ENCODE results near the gene SGO2. TPM values are rescaled to one million over a fixed set of nuclear protein-coding genes. Genes with fewer than 3 reads are reported as not detected.
A peak's percentile ranks its signal among the peaks of the same experiment; 100 is the strongest.

The SGO2 gene
- total and polyA plus RNA-seq, 2 experiments from 2014 or later, result 6.3 to 14.5 TPM

- in situ Hi-C loops (cut with MboI), result no loop called here
- peak overlapping the region; percentile 13; the same call in 1 of the 2 replicates for H3K27ac ChIP-seq
- no peak overlapping the region for H3K4me3 ChIP-seq
Measured at GRCh38 chr2:200498402-200499162, 27.4 kb upstream of the SGO2 start.

GRCh38 chr2:200502196-200502595 is 23.8 kb upstream of the SGO2 start:
- H3K4me1 ChIP-seq (ENCODE audit: insufficient read depth), result no peaks in the 10 kb centered on the region
- H2AFZ ChIP-seq, result no peak overlapping the region
- peaks cover 9% of the 10 kb centered on the region; the same call in 1 of the 2 replicates for H3K36me3 ChIP-seq (ENCODE audit: low read depth)
- 96% methylated on average over 5 of the region's 5 CpGs for WGBS, 2 experiments (ENCODE audit: low coverage in 1 of 2, low lambda C conversion rate in 2 of 2, missing lambda C conversion rate in 2 of 2)
- no peak overlapping the region for H3K27ac ChIP-seq
- no peak for TF ChIP-seq EZH2phosphoT487 (IDR thresholded peaks at IDR 0.05; ENCODE audit: insufficient read depth, low read depth)
- TF ChIP-seq EZH2 (IDR thresholded peaks at IDR 0.05; ENCODE audit: insufficient read depth, poor library complexity, severe bottlenecking), result no peak
- no peak overlapping the region for H3K9ac ChIP-seq
- no peaks in the 10 kb centered on the region for H4K20me1 ChIP-seq (ENCODE audit: insufficient read depth)
- no peaks in the 10 kb centered on the region for H3K9me2 ChIP-seq (ENCODE audit: insufficient read depth)
- peaks cover 1% of the 10 kb centered on the region; the same call in 1 of the 2 replicates for H3K79me2 ChIP-seq (ENCODE audit: insufficient read depth)
- no peak for DNase-seq
- no peaks in the 10 kb centered on the region for H3K9me3 ChIP-seq (ENCODE audit: low read depth)
- no peaks in the 10 kb centered on the region for H3K27me3 ChIP-seq (replicated peaks; ENCODE audit: insufficient read depth)
- no peak overlapping the region for H3K4me3 ChIP-seq
- H3F3A ChIP-seq (ENCODE audit: insufficient read depth), result peaks cover 12% of the 10 kb centered on the region
- in situ Hi-C loops (cut with MboI), result no loop called here
- H3K4me2 ChIP-seq (ENCODE audit: unreplicated experiment), result no peak overlapping the region

More at GRCh38 chr2:200498402-200499162, 27.4 kb upstream of the SGO2 start:
- H3K4me2 ChIP-seq (ENCODE audit: unreplicated experiment), result no peak overlapping the region
- H3K27me3 ChIP-seq (replicated peaks; ENCODE audit: insufficient read depth), result no peaks in the 10 kb centered on the region
- TF ChIP-seq EZH2phosphoT487 (IDR thresholded peaks at IDR 0.05; ENCODE audit: insufficient read depth, low read depth) (no peak), EZH2 (IDR thresholded peaks at IDR 0.05; ENCODE audit: insufficient read depth, poor library complexity, severe bottlenecking) (no peak)
- H3K79me2 ChIP-seq (ENCODE audit: insufficient read depth), result no peaks in the 10 kb centered on the region
- H3K9me3 ChIP-seq (ENCODE audit: low read depth), result no peaks in the 10 kb centered on the region
- no peaks in the 10 kb centered on the region for H3K9me2 ChIP-seq (ENCODE audit: insufficient read depth)
- no peaks in the 10 kb centered on the region for H3K4me1 ChIP-seq (ENCODE audit: insufficient read depth)
- H3K9ac ChIP-seq, result no peak overlapping the region
- no peaks in the 10 kb centered on the region for H4K20me1 ChIP-seq (ENCODE audit: insufficient read depth)
- peaks cover 14% of the 10 kb centered on the region; the same call in 1 of the 2 replicates for H3K36me3 ChIP-seq (ENCODE audit: low read depth)
- peaks cover 12% of the 10 kb centered on the region for H3F3A ChIP-seq (ENCODE audit: insufficient read depth)
- peak; percentile 61 for DNase-seq
- WGBS, 2 experiments (ENCODE audit: low coverage in 1 of 2, low lambda C conversion rate in 2 of 2, missing lambda C conversion rate in 2 of 2), result 52 to 55% methylated on average over 2 of the region's 2 CpGs
- no peak overlapping the region for H2AFZ ChIP-seq

GRCh38 chr2:200506679-200507078 is 19.3 kb upstream of the SGO2 start:
- Histone ChIP-seq H3K4me2 (ENCODE audit: unreplicated experiment) (no peak overlapping the region), H3K9me3 (ENCODE audit: low read depth) (no peaks in the 10 kb centered on the region), H3K4me3 (no peak overlapping the region), H3K36me3 (ENCODE audit: low read depth) (peaks cover 9% of the 10 kb centered on the region; the same call in 1 of the 2 replicates), H4K20me1 (ENCODE audit: insufficient read depth) (no peaks in the 10 kb centered on the region), H3F3A (ENCODE audit: insufficient read depth) (no peaks in the 10 kb centered on the region), H3K27me3 (replicated peaks; ENCODE audit: insufficient read depth) (no peaks in the 10 kb centered on the region), H3K79me2 (ENCODE audit: insufficient read depth) (peaks cover 23% of the 10 kb centered on the region), H3K4me1 (ENCODE audit: insufficient read depth) (no peaks in the 10 kb centered on the region; the same call in 1 of the 2 replicates), H2AFZ (no peak overlapping the region), H3K9me2 (ENCODE audit: insufficient read depth) (no peaks in the 10 kb centered on the region), H3K9ac (no peak overlapping the region), H3K27ac (no peak overlapping the region)
- 94 to 95% methylated on average over 9 of the region's 9 CpGs for WGBS, 2 experiments (ENCODE audit: low coverage in 1 of 2, low lambda C conversion rate in 2 of 2, missing lambda C conversion rate in 2 of 2)
- no peak for DNase-seq
- in situ Hi-C loops (cut with MboI), result no loop called here
- TF ChIP-seq EZH2phosphoT487 (IDR thresholded peaks at IDR 0.05; ENCODE audit: insufficient read depth, low read depth) (no peak), EZH2 (IDR thresholded peaks at IDR 0.05; ENCODE audit: insufficient read depth, poor library complexity, severe bottlenecking) (no peak)

- Histone ChIP-seq H3K4me2 (ENCODE audit: unreplicated experiment) (no peak overlapping the region), H3K36me3 (ENCODE audit: low read depth) (peaks cover 9% of the 10 kb centered on the region; the same call in 1 of the 2 replicates), H4K20me1 (ENCODE audit: insufficient read depth) (no peaks in the 10 kb centered on the region), H3K27me3 (replicated peaks; ENCODE audit: insufficient read depth) (no peaks in the 10 kb centered on the region), H3F3A (ENCODE audit: insufficient read depth) (no peaks in the 10 kb centered on the region), H3K4me1 (ENCODE audit: insufficient read depth) (no peaks in the 10 kb centered on the region; the same call in 1 of the 2 replicates), H2AFZ (no peak overlapping the region), H3K9ac (no peak overlapping the region), H3K4me3 (no peak overlapping the region), H3K79me2 (ENCODE audit: insufficient read depth) (peaks cover 23% of the 10 kb centered on the region), H3K9me2 (ENCODE audit: insufficient read depth) (no peaks in the 10 kb centered on the region), H3K27ac (no peak overlapping the region), H3K9me3 (ENCODE audit: low read depth) (no peaks in the 10 kb centered on the region)
- no peak for TF ChIP-seq EZH2 (IDR thresholded peaks at IDR 0.05; ENCODE audit: insufficient read depth, poor library complexity, severe bottlenecking)
- no peak for TF ChIP-seq EZH2phosphoT487 (IDR thresholded peaks at IDR 0.05; ENCODE audit: insufficient read depth, low read depth)
- in situ Hi-C loops (cut with MboI), result no loop called here
- DNase-seq, result no peak
- 91 to 95% methylated on average over 2 of the region's 2 CpGs for WGBS, 2 experiments (ENCODE audit: low coverage in 1 of 2, low lambda C conversion rate in 2 of 2, missing lambda C conversion rate in 2 of 2)
Measured at GRCh38 chr2:200507179-200507578, 18.8 kb upstream of the SGO2 start.
